HL-60 (cell line): ENCODE measurements around the gene TRIM47.

Experiments used
- CTCF ChIP-seq: IDR thresholded peaks from one replicate; pipeline ENCODE4 v1.5.1; 2011; ENCODE audit warnings: low read length, control low read depth, inconsistent platforms; ENCODE audit not compliant: insufficient read depth
- POLR2AphosphoS5 ChIP-seq: IDR thresholded peaks from 2 replicates; pipeline ENCODE4 v1.6.1; 2012; ENCODE audit warnings: low read depth
- REST ChIP-seq: IDR thresholded peaks from 2 replicates; pipeline ENCODE4 v1.6.1; 2012; ENCODE audit warnings: low read depth; ENCODE audit not compliant: insufficient replicate concordance

- TF ChIP-seq CTCF (no peak), POLR2AphosphoS5 (no peak), REST (no peak)
Observed at GRCh38 chr17:75849279-75849646, 29.1 kb downstream of the TRIM47 start.
